Left renal cortex interstitium (tissue), 4 donors: ENCODE measurements around the gene PCDHB16. TPM values are rescaled to one million over a fixed set of nuclear protein-coding genes. Genes with fewer than 3 reads are reported as not detected.
A peak's percentile ranks its signal among the peaks of the same experiment; 100 is the strongest.
"Not testable (repeated sequence)": the region's sequence is repeated elsewhere in the genome, so short reads cannot be mapped to it uniquely, and the experiment has no call there.

Source experiments
- DNase-seq, 4 donors: peaks; one replicate each; pipeline ENCODE4 v3.0.0-alpha.2; 2013; ENCODE audit warnings: low read depth in 4 of 4, low spot score in 2 of 4, missing footprints in 1 of 4
- polyA plus RNA-seq, 4 donors: library from polyadenylated mRNA; unstranded; fragments of 120-200 nt; gene quantifications; one replicate each; pipeline ENCODE4 v1.2.1, GENCODE V29; 2013; ENCODE audit not compliant: insufficient read length in 4 of 4

PCDHB16 gene
- 1 to 10 TPM; 4.4 to 8.8 (median 7.3) TPM for polyA plus RNA-seq

- DNase-seq, result no peak
Measured at GRCh38 chr5:141182248-141182647, at the start of gene PCDHB16. PCDHB16 (plus strand) TSS chr5:141182387; CDS start chr5:141182560, 173 bp downstream.

GRCh38 chr5:141135030-141135717, 47.0 kb upstream of the PCDHB16 start, which contains the start of gene PCDHB5:
PCDHB5 (plus strand) TSS chr5:141135206; CDS start chr5:141135435, 229 bp downstream.
- DNase-seq, result no peak

GRCh38 chr5:141135718-141136266, 46.4 kb upstream of the PCDHB16 start:
- no peak for DNase-seq

- DNase-seq, result not testable (repeated sequence)
Measured at GRCh38 chr5:141137346-141137745, 44.8 kb upstream of the PCDHB16 start.

- DNase-seq, result no peak
Measured at GRCh38 chr5:141149812-141150211, 32.4 kb upstream of the PCDHB16 start, which contains the start of gene PCDHB6. PCDHB6 (plus strand) TSS chr5:141150057; CDS start chr5:141150258, 201 bp downstream.

- DNase-seq, result no peak
Measured at GRCh38 chr5:141150224-141150992, 31.8 kb upstream of the PCDHB16 start.

GRCh38 chr5:141150993-141151325, 31.2 kb upstream of the PCDHB16 start:
- DNase-seq, result no peak

GRCh38 chr5:141151632-141152031, 30.6 kb upstream of the PCDHB16 start:
- DNase-seq, result not testable (repeated sequence)

- DNase-seq, result not testable (repeated sequence)
Measured at GRCh38 chr5:141152096-141152495, 30.1 kb upstream of the PCDHB16 start.

GRCh38 chr5:141155540-141156374, 26.4 kb upstream of the PCDHB16 start:
- DNase-seq, result no peak

- not testable (repeated sequence) for DNase-seq
Measured at GRCh38 chr5:141157356-141157755, 24.8 kb upstream of the PCDHB16 start.

GRCh38 chr5:141157901-141158300, 24.3 kb upstream of the PCDHB16 start:
- DNase-seq, result not testable (repeated sequence)

GRCh38 chr5:141172381-141173204, 9.6 kb upstream of the PCDHB16 start, which contains the start of gene PCDHB7:
PCDHB7 (plus strand) TSS chr5:141172644; CDS start chr5:141172836, 192 bp downstream.
- DNase-seq, result peak in 1 of 4 donors; percentile 25

- not testable (repeated sequence) for DNase-seq
Measured at GRCh38 chr5:141174291-141175104, 7.7 kb upstream of the PCDHB16 start.

GRCh38 chr5:141175933-141176332, 6.3 kb upstream of the PCDHB16 start:
- no peak for DNase-seq

GRCh38 chr5:141177577-141178191, 4.5 kb upstream of the PCDHB16 start, which contains the start of gene PCDHB8:
PCDHB8 (plus strand) TSS chr5:141177790; CDS start chr5:141178035, 245 bp downstream.
- not testable (repeated sequence) for DNase-seq

- not testable (repeated sequence) for DNase-seq
Measured at GRCh38 chr5:141179371-141179770, 2.8 kb upstream of the PCDHB16 start.

- not testable (repeated sequence) for DNase-seq
Measured at GRCh38 chr5:141179876-141180275, 2.3 kb upstream of the PCDHB16 start.
